Measurements from ENCODE around the gene OPCML.

DNA sequence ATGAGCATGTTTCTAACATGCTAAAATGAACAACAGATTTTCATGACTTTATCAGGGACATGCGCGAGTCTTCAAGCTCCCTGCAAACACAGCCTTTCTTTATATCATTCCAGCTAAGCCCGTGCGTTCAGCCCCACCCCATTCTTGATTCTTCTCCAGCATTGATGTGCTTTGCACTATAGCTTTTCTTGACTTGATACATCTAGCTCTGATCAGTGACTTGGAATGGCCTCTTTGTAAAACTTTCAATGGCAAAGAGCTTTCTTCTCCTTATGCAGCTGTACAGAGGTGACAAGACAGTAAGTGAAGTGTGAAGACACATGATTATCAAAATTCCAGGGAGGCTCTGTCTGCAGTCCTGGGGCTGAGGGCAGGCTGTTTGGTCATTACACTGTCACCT, 561.0 kb downstream of the OPCML start:
- TF ChIP-seq, protein P1, sequence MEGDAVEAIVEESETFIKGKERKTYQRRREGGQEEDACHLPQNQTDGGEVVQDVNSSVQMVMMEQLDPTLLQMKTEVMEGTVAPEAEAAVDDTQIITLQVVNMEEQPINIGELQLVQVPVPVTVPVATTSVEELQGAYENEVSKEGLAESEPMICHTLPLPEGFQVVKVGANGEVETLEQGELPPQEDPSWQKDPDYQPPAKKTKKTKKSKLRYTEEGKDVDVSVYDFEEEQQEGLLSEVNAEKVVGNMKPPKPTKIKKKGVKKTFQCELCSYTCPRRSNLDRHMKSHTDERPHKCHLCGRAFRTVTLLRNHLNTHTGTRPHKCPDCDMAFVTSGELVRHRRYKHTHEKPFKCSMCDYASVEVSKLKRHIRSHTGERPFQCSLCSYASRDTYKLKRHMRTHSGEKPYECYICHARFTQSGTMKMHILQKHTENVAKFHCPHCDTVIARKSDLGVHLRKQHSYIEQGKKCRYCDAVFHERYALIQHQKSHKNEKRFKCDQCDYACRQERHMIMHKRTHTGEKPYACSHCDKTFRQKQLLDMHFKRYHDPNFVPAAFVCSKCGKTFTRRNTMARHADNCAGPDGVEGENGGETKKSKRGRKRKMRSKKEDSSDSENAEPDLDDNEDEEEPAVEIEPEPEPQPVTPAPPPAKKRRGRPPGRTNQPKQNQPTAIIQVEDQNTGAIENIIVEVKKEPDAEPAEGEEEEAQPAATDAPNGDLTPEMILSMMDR (conservative IDR thresholded peaks at IDR 0.05) = no peak
- TF ChIP-seq EZH2 (IDR thresholded peaks at IDR 0.05; ENCODE audit: low read depth) = no peak

All from PC-9 (cell line).